Keratinocyte (primary cell): Measurements from ENCODE around the gene APOC1.
"Not testable (repeated sequence)": the region's sequence is repeated elsewhere in the genome, so short reads cannot be mapped to it uniquely, and the experiment has no call there.

ENCODE experiments used
- EZH2 ChIP-seq: IDR thresholded peaks from one replicate; pipeline ENCODE4 v1.6.1; 2012; ENCODE audit warnings: inconsistent platforms, mild to moderate bottlenecking, low read length, moderate library complexity
- TF ChIP-seq, protein P1 (sequence below), 3 experiments: IDR thresholded peaks in 1 of 3; conservative IDR thresholded peaks in 1 of 3; optimal IDR thresholded peaks in 1 of 3; 2 replicates in 2 of 3; 3 replicates in 1 of 3; pipeline versions ENCODE3 to v1.5.1; 2011; ENCODE audit warnings: low read length in 3 of 3, mild to moderate bottlenecking in 3 of 3, moderate library complexity in 2 of 3, control low read depth in 1 of 3, inconsistent platforms in 1 of 3; ENCODE audit not compliant: insufficient read depth in 2 of 3; ENCODE audit errors: extremely low read depth in 1 of 3

DNA sequence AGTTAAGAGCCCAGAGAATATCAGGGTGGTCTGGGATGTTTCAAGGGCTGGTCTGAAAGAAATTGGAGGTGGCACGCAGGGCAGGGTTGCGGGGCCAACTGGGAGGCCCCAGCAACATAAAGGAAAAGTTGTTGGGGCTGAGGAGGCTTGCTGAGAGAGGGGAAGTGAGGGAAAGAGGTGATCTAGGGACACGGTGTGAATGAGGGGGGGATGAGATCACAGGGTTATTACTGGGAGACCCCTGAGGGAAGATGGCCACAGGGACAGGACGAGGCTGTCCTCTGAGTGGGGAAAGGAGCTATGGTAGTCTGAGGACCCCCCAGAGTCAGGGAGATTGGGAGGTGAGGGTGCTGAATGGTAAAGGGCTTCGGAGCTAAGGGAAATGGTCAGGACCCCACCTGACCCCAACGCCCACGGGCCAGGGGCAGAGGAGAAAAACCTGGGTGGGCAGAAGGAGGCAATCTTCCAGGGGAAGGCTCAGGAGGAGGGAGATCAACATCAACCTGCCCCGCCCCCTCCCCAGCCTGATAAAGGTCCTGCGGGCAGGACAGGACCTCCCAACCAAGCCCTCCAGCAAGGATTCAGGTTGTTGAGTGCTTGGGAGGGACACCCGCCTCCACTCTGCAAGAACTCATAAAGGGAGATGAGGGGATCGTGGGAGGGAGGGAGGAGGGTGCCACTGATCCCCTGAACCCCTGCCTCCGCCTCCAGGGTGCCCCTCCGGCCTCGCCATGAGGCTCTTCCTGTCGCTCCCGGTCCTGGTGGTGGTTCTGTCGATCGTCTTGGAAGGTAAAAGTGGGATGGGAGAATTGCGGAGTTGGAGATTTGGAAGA is 12.1 kb downstream of the APOC1 start:
- not testable (repeated sequence) for TF ChIP-seq EZH2
- TF ChIP-seq, protein P1, sequence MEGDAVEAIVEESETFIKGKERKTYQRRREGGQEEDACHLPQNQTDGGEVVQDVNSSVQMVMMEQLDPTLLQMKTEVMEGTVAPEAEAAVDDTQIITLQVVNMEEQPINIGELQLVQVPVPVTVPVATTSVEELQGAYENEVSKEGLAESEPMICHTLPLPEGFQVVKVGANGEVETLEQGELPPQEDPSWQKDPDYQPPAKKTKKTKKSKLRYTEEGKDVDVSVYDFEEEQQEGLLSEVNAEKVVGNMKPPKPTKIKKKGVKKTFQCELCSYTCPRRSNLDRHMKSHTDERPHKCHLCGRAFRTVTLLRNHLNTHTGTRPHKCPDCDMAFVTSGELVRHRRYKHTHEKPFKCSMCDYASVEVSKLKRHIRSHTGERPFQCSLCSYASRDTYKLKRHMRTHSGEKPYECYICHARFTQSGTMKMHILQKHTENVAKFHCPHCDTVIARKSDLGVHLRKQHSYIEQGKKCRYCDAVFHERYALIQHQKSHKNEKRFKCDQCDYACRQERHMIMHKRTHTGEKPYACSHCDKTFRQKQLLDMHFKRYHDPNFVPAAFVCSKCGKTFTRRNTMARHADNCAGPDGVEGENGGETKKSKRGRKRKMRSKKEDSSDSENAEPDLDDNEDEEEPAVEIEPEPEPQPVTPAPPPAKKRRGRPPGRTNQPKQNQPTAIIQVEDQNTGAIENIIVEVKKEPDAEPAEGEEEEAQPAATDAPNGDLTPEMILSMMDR (optimal IDR thresholded peaks at IDR 0.05 in 1 of 3, IDR thresholded peaks at IDR 0.05 in 1 of 3, conservative IDR thresholded peaks at IDR 0.05 in 1 of 3; ENCODE audit: extremely low read depth in 1 of 3, insufficient read depth in 2 of 3, low read length in 3 of 3), result not testable (repeated sequence)
